Measurements from ENCODE around the gene RPTOR. TPM values are rescaled to one million over a fixed set of nuclear protein-coding genes. Genes with fewer than 3 reads are reported as not detected.

RPTOR gene
- polyA plus RNA-seq, 1 donor (not counting 4 experiments of a cell fraction or from before 2014, with no cell fraction given) = 4.0 TPM

GRCh38 chr17:80732268-80732667 lies 187.6 kb downstream of the RPTOR start:
- H3K4me3 ChIP-seq (ENCODE audit: control insufficient read depth in 2 of 3, extremely low read depth in 1 of 3, insufficient read depth in 2 of 3, low read depth in 1 of 3, low read length in 3 of 3) = no peak overlapping the region
- H2AFZ ChIP-seq (ENCODE audit: control insufficient read depth, low read length) = no peak overlapping the region
- H3K27ac ChIP-seq (ENCODE audit: control insufficient read depth, insufficient read depth, low read length) = no peak overlapping the region
- H3K9me1 ChIP-seq (ENCODE audit: control insufficient read depth, extremely low read depth, insufficient read depth, low read length) = no peaks in the 10 kb centered on the region
- no peak overlapping the region for H3K4me2 ChIP-seq (ENCODE audit: control insufficient read depth, extremely low read depth, insufficient read depth, low read depth, low read length)
- H4K20me1 ChIP-seq (ENCODE audit: control insufficient read depth, extremely low read depth, insufficient read depth, low read length) = no peaks in the 10 kb centered on the region
- H3K36me3 ChIP-seq (ENCODE audit: control insufficient read depth in 2 of 2, extremely low read depth in 1 of 2, insufficient read depth in 2 of 2, low read length in 2 of 2) = no peaks in the 10 kb centered on the region
- DNase-seq (ENCODE audit: low read depth, low spot score) = no peak
- no peaks in the 10 kb centered on the region for H3K9me3 ChIP-seq (ENCODE audit: control insufficient read depth, low read depth, low read length)
- no peaks in the 10 kb centered on the region for H3K4me1 ChIP-seq (ENCODE audit: control insufficient read depth, extremely low read depth, insufficient read depth, low read length)
- TF ChIP-seq EZH2 (IDR thresholded peaks at IDR 0.05; ENCODE audit: low read length) (no peak), CTCF (optimal IDR thresholded peaks at IDR 0.05 in 1 of 3, IDR thresholded peaks at IDR 0.05 in 1 of 3, conservative IDR thresholded peaks at IDR 0.05 in 1 of 3; ENCODE audit: extremely low read depth in 1 of 3, insufficient read depth in 2 of 3, low read length in 3 of 3) (no peak)
- H3K27me3 ChIP-seq (ENCODE audit: control insufficient read depth, extremely low read depth, insufficient read depth, low read length) = no peaks in the 10 kb centered on the region
- no peak overlapping the region for H3K9ac ChIP-seq (ENCODE audit: control insufficient read depth, extremely low read depth, insufficient read depth, low read length)
- FAIRE-seq = no peak
- peaks cover 1% of the 10 kb centered on the region for H3K79me2 ChIP-seq (ENCODE audit: control insufficient read depth, insufficient read depth, low read length)
- dilution Hi-C loops (cut with MboI; ENCODE audit: extremely low pct_ligation_motif_present, low sequenced_read_pairs) = no loop called here

DNA sequence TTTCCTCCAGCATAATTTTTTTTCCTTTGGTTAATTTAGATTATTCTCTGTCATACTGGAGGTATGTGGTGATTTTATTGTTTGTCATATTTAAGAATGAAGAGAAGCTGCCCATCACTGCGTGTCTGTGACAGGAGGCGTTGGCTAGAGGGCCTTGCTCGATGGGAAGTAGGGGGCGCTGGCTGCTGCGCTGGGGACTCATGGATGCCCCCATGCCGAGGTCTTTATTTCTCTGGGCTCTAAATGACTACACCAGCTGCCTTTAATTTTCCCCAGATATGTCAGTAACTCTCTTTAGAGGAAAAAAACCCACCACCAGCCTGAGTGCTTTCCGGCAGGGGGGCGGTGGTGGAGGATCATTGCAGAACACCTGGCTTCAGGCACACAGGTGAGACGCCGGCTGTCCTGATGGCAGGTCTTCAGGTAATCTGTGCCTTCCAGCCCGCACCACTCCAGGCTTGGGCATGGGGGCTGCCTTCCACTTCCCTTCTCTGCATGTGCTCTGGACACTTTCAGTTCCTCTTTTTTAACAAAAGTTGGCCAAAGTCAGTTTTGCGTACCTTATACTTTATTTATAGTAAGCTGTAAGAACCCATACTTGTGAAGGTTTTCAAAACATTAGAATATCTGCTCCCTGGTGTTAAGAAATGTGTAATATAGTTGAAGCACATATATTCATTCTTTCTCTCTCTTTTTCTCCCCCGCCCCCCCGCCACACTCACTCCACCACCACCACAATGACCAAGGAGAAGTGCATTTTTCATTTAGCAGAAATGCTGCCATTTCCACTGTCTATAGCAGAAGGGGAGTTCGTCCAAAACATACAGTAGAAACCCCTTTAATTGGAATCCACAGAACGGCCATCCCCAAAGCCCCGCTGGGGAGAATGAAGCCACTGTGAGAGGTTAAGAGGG lies 192.7 kb downstream of the RPTOR start:
- FAIRE-seq (no peak), DNase-seq (ENCODE audit: low read depth, low spot score) (no peak)
- Histone ChIP-seq H3K27ac (ENCODE audit: control insufficient read depth, insufficient read depth, low read length) (no peak overlapping the region), H3K27me3 (ENCODE audit: control insufficient read depth, extremely low read depth, insufficient read depth, low read length) (no peaks in the 10 kb centered on the region), H3K9me3 (ENCODE audit: control insufficient read depth, low read depth, low read length) (no peaks in the 10 kb centered on the region), H3K4me1 (ENCODE audit: control insufficient read depth, extremely low read depth, insufficient read depth, low read length) (no peaks in the 10 kb centered on the region), H3K9ac (ENCODE audit: control insufficient read depth, extremely low read depth, insufficient read depth, low read length) (no peak overlapping the region), H2AFZ (ENCODE audit: control insufficient read depth, low read length) (no peak overlapping the region), H3K4me3 (ENCODE audit: control insufficient read depth in 2 of 3, extremely low read depth in 1 of 3, insufficient read depth in 2 of 3, low read depth in 1 of 3, low read length in 3 of 3) (no peak overlapping the region), H3K79me2 (ENCODE audit: control insufficient read depth, insufficient read depth, low read length) (no peaks in the 10 kb centered on the region), H4K20me1 (ENCODE audit: control insufficient read depth, extremely low read depth, insufficient read depth, low read length) (no peaks in the 10 kb centered on the region), H3K36me3 (ENCODE audit: control insufficient read depth in 2 of 2, extremely low read depth in 1 of 2, insufficient read depth in 2 of 2, low read length in 2 of 2) (peaks cover 0 to 2% of the 10 kb centered on the region in 2 experiments), H3K9me1 (ENCODE audit: control insufficient read depth, extremely low read depth, insufficient read depth, low read length) (no peaks in the 10 kb centered on the region), H3K4me2 (ENCODE audit: control insufficient read depth, extremely low read depth, insufficient read depth, low read depth, low read length) (no peak overlapping the region)
- dilution Hi-C loops (cut with MboI; ENCODE audit: extremely low pct_ligation_motif_present, low sequenced_read_pairs) = no loop called here
- no peak for TF ChIP-seq EZH2 (IDR thresholded peaks at IDR 0.05; ENCODE audit: low read length)
- no peak for TF ChIP-seq CTCF (optimal IDR thresholded peaks at IDR 0.05 in 1 of 3, IDR thresholded peaks at IDR 0.05 in 1 of 3, conservative IDR thresholded peaks at IDR 0.05 in 1 of 3; ENCODE audit: extremely low read depth in 1 of 3, insufficient read depth in 2 of 3, low read length in 3 of 3)

All from keratinocyte (primary cell).